Kidney (tissue), 14 donors: ENCODE results near the gene PDSS2. TPM values are rescaled to one million over a fixed set of nuclear protein-coding genes. Genes with fewer than 3 reads are reported as not detected.

Experiments used
- DNase-seq, 5 donors: peaks; one replicate each; pipeline ENCODE4 v3.0.0-alpha.2; 2013 to 2020
- FAIRE-seq: peaks from 2 replicates; lab custom pipeline; 2012; peaks lifted over from hg19 to GRCh38; lab: Jason Lieb, UNC
- H3K27ac ChIP-seq, 2 donors: one replicate each; pipeline ENCODE4 v1.7.0; 2013; ENCODE audit warnings: low read depth in 2 of 2, low read length in 2 of 2, inconsistent platforms in 1 of 2
- H3K27me3 ChIP-seq: one replicate; pipeline ENCODE4 v1.7.1; 2013; ENCODE audit warnings: low read length, inconsistent platforms; ENCODE audit not compliant: control insufficient read depth, insufficient read depth
- H3K36me3 ChIP-seq, 3 donors: one replicate each; pipeline versions ENCODE4 v1.7.0 to v1.7.1; 2013; ENCODE audit warnings: low read length in 3 of 3, control low read depth in 1 of 3, inconsistent platforms in 1 of 3; ENCODE audit not compliant: insufficient read depth in 3 of 3, control insufficient read depth in 2 of 3
- H3K4me1 ChIP-seq, 3 donors: one replicate each; pipeline versions ENCODE4 v1.7.0 to v1.7.1; 2013; ENCODE audit warnings: low read length in 3 of 3, inconsistent platforms in 1 of 3, low read depth in 1 of 3; ENCODE audit not compliant: control insufficient read depth in 2 of 3, insufficient read depth in 2 of 3
- H3K4me3 ChIP-seq, 3 donors: one replicate each; pipeline versions ENCODE4 v1.7.0 to v1.8.1; 2013; ENCODE audit warnings: low read length in 3 of 3, control low read depth in 1 of 3, inconsistent platforms in 1 of 3
- H3K9ac ChIP-seq, 3 donors: one replicate each; pipeline versions ENCODE4 v1.7.0 to v1.7.1; 2013; ENCODE audit warnings: low read length in 3 of 3, control low read depth in 1 of 3, inconsistent platforms in 1 of 3
- H3K9me3 ChIP-seq, 3 donors: one replicate each; pipeline versions ENCODE4 v1.7.0 to v1.7.1; 2013; ENCODE audit warnings: low read length in 3 of 3, control low read depth in 1 of 3, inconsistent platforms in 1 of 3; ENCODE audit not compliant: control insufficient read depth in 2 of 3, insufficient read depth in 1 of 3
- intact Hi-C: fragments of 100-400 bp; cut with DNase I; formaldehyde crosslinking; loops from one replicate; pipeline ENCODE4 v1.11.1; 2022
- polyA plus RNA-seq: library from polyadenylated mRNA; stranded (reverse); fragments of 350-450 nt; fragmentation: Illumina TruSeq; extraction: RNeasy Lipid Tissue Mini Kit (QIAGEN cat#74804); gene quantifications from one replicate; pipeline ENCODE4 v1.2.3, GENCODE V29; 2014; ENCODE audit warnings: low read depth, low replicate concordance; ENCODE audit not compliant: insufficient read depth
- total RNA-seq: library from RNA; stranded (reverse); fragmentation: NEBNext Ultra II Directional; extraction: Animal tissue kit (Norgen Biotek cat#: 25700); gene quantifications from one replicate; pipeline ENCODE4 v1.2.1, GENCODE V29; 2021
- TF ChIP-seq, protein P1 (sequence below): IDR thresholded peaks from 3 replicates; pipeline ENCODE4 v1.5.1; 2012; ENCODE audit warnings: mild to moderate bottlenecking, moderate library complexity, borderline replicate concordance; ENCODE audit not compliant: insufficient read depth; ENCODE audit errors: extremely low read depth
- donor health status: control.
- donor health status: control.
- donor health status: control.
- donor health status: control.
- donor health status: control.
- donor health status: DM: yes; HTN: yes; CAD: no.
- donor health status: Normal renal cell carcinoma (clear cell type).

PDSS2 gene
- total and polyA plus RNA-seq, 2 donors from 2014 or later = 16.4 to 20.7 TPM

DNA sequence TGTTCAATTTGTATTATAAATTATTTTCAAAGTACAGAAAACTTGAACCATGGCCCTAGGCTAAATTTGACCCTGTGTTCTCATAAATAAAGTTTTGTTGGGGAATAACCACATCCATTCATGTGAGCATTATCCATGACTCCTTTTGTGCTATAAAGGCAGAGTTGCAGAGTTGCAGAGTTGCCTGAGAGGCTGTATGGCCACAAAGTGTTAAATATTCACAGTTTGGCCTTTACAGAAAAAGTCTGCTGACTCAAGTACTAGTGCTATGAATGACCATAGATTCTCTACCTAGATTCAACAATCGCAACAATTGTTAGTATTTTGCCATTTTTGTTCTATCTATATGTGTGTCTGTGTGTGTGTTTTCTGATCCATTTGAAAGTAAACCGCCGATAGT is 297.8 kb downstream of the PDSS2 start:
- Histone ChIP-seq H3K9ac (no peak overlapping the region), H3K4me1 (no peaks in the 10 kb centered on the region), H3K27me3 (no peaks in the 10 kb centered on the region), H3K4me3 (no peak overlapping the region), H3K36me3 (no peaks in the 10 kb centered on the region), H3K27ac (no peak overlapping the region), H3K9me3 (no peaks in the 10 kb centered on the region)
- intact Hi-C loops = no loop called here
- DNase-seq (no peak), FAIRE-seq (no peak)
- TF ChIP-seq, protein P1, sequence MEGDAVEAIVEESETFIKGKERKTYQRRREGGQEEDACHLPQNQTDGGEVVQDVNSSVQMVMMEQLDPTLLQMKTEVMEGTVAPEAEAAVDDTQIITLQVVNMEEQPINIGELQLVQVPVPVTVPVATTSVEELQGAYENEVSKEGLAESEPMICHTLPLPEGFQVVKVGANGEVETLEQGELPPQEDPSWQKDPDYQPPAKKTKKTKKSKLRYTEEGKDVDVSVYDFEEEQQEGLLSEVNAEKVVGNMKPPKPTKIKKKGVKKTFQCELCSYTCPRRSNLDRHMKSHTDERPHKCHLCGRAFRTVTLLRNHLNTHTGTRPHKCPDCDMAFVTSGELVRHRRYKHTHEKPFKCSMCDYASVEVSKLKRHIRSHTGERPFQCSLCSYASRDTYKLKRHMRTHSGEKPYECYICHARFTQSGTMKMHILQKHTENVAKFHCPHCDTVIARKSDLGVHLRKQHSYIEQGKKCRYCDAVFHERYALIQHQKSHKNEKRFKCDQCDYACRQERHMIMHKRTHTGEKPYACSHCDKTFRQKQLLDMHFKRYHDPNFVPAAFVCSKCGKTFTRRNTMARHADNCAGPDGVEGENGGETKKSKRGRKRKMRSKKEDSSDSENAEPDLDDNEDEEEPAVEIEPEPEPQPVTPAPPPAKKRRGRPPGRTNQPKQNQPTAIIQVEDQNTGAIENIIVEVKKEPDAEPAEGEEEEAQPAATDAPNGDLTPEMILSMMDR = no peak

DNA sequence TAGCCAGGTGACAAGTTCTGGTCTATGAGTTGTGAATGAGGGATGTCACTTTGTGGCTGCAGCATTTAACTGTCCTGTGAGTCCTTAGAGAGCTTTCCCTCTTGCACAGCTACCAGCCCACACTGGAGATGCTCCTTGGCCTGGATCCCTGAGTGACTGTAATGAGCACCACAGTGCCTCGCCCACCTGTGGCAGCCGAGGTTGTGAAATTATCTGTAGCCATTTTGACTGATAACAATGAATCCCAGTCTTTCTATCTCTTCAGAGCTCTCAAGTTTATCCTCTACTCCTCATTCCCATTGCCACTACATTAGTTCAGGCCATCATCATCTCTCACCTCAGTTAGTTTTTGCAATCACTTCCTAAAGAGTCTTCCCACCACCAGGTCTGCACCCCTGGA is 302.7 kb downstream of the PDSS2 start:
- TF ChIP-seq, protein P1 = no peak
- no peak for FAIRE-seq

DNA sequence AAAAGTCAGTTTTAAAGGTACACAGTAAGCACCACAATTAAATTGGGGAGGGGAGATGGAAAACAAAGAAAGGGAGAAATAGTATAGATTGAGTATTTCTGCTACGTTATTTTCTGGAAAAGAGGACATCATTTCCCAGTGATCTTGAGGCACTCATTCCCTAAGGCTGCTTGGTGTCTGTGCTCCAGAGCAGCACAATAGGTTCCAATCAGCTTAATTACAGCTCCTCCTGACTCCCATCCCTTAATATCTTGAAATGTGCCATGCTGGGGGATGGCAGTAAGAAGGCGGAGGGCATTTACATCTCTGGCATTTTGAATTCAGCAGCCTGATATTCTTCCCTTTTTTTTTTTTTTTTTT is 304.6 kb downstream of the PDSS2 start:
- no peak for FAIRE-seq
- no peak overlapping the region for H3K9ac ChIP-seq
- intact Hi-C loops = no loop called here

More for the DNA sequence above, 302.7 kb downstream of the PDSS2 start:
- H3K4me1 ChIP-seq = peaks cover 4 to 6% (median 6%) of the 10 kb centered on the region in 3 donors
- no peak for DNase-seq
- no peaks in the 10 kb centered on the region for H3K36me3 ChIP-seq
- H3K9ac ChIP-seq = no peak overlapping the region
- H3K27ac ChIP-seq = no peak overlapping the region
- no peaks in the 10 kb centered on the region for H3K9me3 ChIP-seq
- no peaks in the 10 kb centered on the region for H3K27me3 ChIP-seq
- H3K4me3 ChIP-seq = no peak overlapping the region
- intact Hi-C loops = no loop called here

More for the DNA sequence above, 304.6 kb downstream of the PDSS2 start:
- TF ChIP-seq, protein P1 = no peak
- Histone ChIP-seq H3K9me3 (no peaks in the 10 kb centered on the region), H3K4me1 (peaks cover 4 to 6% (median 6%) of the 10 kb centered on the region in 3 donors), H3K4me3 (no peak overlapping the region), H3K27ac (no peak overlapping the region), H3K27me3 (no peaks in the 10 kb centered on the region), H3K36me3 (no peaks in the 10 kb centered on the region)
- DNase-seq = peak in 1 of 5 donors; percentile 3
